Stimulated activated naive CD8-positive, alpha-beta T cell treated with anti-CD3 and anti-CD28 coated beads, Interleukin-15, Interleukin-2, amounts not matched to agents 100 U/mL and 50 U/mL, for 24 hours (primary cell): Measurements from ENCODE around the gene LENEP.

Experiments
- ATAC-seq: fragments of 150-1000 bp; cut with Tn5 transposase; one replicate; pipeline ENCODE4 v1.10.0; 2021
- DNase-seq: peaks from one replicate; pipeline ENCODE4 v3.0.0; 2021

The LENEP gene

GRCh38 chr1:154993572-154994268, at the start of gene LENEP:
TSS of gene LENEP (plus strand) at chr1:154993586. CDS start at chr1:154993608, 22 bp downstream.
- DNase-seq = no peak
- no peak for ATAC-seq

- no peak for ATAC-seq
- DNase-seq = peak; percentile 63
These were observed 49.6 kb upstream of the LENEP start for GRCh38 chr1:154943649-154944400.

- ATAC-seq = no peak
- DNase-seq = no peak
These were observed 48.8 kb upstream of the LENEP start for GRCh38 chr1:154944401-154945159.

GRCh38 chr1:154945160-154945961, 48.0 kb upstream of the LENEP start:
- no peak for ATAC-seq

GRCh38 chr1:154945962-154946850, 47.2 kb upstream of the LENEP start:
- DNase-seq (no peak), ATAC-seq (no peak)

More at GRCh38 chr1:154945160-154945961, 48.0 kb upstream of the LENEP start:
- DNase-seq = no peak

GRCh38 chr1:154948079-154948478, 45.3 kb upstream of the LENEP start:
- DNase-seq = no peak
- ATAC-seq = no peak

GRCh38 chr1:154951901-154952657, 41.3 kb upstream of the LENEP start:
- ATAC-seq (peak; percentile 44), DNase-seq (peak; percentile 72)

- no peak for DNase-seq
- no peak for ATAC-seq
These were observed 40.7 kb upstream of the LENEP start for GRCh38 chr1:154952664-154953063.

- ATAC-seq = no peak
- no peak for DNase-seq
These were observed 39.8 kb upstream of the LENEP start for GRCh38 chr1:154953611-154954038.

- no peak for DNase-seq
- no peak for ATAC-seq
These were observed 38.8 kb upstream of the LENEP start for GRCh38 chr1:154954541-154954940.

GRCh38 chr1:154955039-154955717, 38.2 kb upstream of the LENEP start:
- ATAC-seq (peak; percentile 88), DNase-seq (peak; percentile 80)

GRCh38 chr1:154955718-154956543, 37.5 kb upstream of the LENEP start, which contains the start of gene PBXIP1:
TSS of gene PBXIP1 (minus strand) at chr1:154956099. CDS start at chr1:154953721, 2,378 bp downstream.
- ATAC-seq (peak; percentile 48), DNase-seq (peak; percentile 77)

GRCh38 chr1:154956544-154956941, 36.8 kb upstream of the LENEP start:
- no peak for DNase-seq
- no peak for ATAC-seq

- ATAC-seq (no peak), DNase-seq (no peak)
These were observed 36.2 kb upstream of the LENEP start for GRCh38 chr1:154957091-154957657.

GRCh38 chr1:154958036-154958435, 35.4 kb upstream of the LENEP start:
- DNase-seq (no peak), ATAC-seq (no peak)

GRCh38 chr1:154958681-154959425, 34.5 kb upstream of the LENEP start:
- no peak for DNase-seq
- no peak for ATAC-seq

GRCh38 chr1:154959426-154959780, 34.0 kb upstream of the LENEP start:
- no peak for DNase-seq
- no peak for ATAC-seq
